ENCODE results near the gene PPFIA3. TPM values are rescaled to one million over a fixed set of nuclear protein-coding genes. Genes with fewer than 3 reads are reported as not detected.

The PPFIA3 gene
- total and polyA plus RNA-seq, 2 experiments from 2014 or later = 4.4 to 8.2 TPM

- peaks cover 7% of the 10 kb centered on the region for H4K20me1 ChIP-seq (ENCODE audit: insufficient read depth, poor library complexity, severe bottlenecking)
- H3K4me1 ChIP-seq (ENCODE audit: insufficient read depth) = peaks cover 4% of the 10 kb centered on the region
- H3K4me2 ChIP-seq = no peak overlapping the region
- no peaks in the 10 kb centered on the region for H3K36me3 ChIP-seq (replicated peaks; ENCODE audit: insufficient read depth, low read depth)
- TF ChIP-seq EZH2phosphoT487 (IDR thresholded peaks at IDR 0.05; ENCODE audit: low read depth, severe bottlenecking, unreplicated experiment) (no peak), EZH2 (IDR thresholded peaks at IDR 0.05; ENCODE audit: borderline replicate concordance) (no peak), CTCF (IDR thresholded peaks at IDR 0.05; ENCODE audit: poor library complexity) (no peak)
- H3K9me3 ChIP-seq (ENCODE audit: low read depth) = no peaks in the 10 kb centered on the region
- 87% methylated on average over 1 of the region's 1 CpG for WGBS (ENCODE audit: low lambda C conversion rate, missing lambda C conversion rate)
- DNase-seq (ENCODE audit: low spot score) = no peak
- no peaks in the 10 kb centered on the region for H3K9me2 ChIP-seq (replicated peaks; ENCODE audit: insufficient read depth)
- no peak overlapping the region for H3K27ac ChIP-seq
- no peak overlapping the region for H3K4me3 ChIP-seq
- H2AFZ ChIP-seq = no peak overlapping the region
- H3K27me3 ChIP-seq = no peaks in the 10 kb centered on the region
- H3K79me2 ChIP-seq = peaks cover 10% of the 10 kb centered on the region
Observed at GRCh38 chr19:49081273-49081672, 38.1 kb upstream of the PPFIA3 start.

GRCh38 chr19:49084206-49085019, 34.9 kb upstream of the PPFIA3 start:
- H3K4me3 ChIP-seq = peak overlapping the region; percentile 16
- no peak for TF ChIP-seq EZH2phosphoT487 (IDR thresholded peaks at IDR 0.05; ENCODE audit: low read depth, severe bottlenecking, unreplicated experiment)
- no peak for TF ChIP-seq EZH2 (IDR thresholded peaks at IDR 0.05; ENCODE audit: borderline replicate concordance)
- no peak for TF ChIP-seq CTCF (IDR thresholded peaks at IDR 0.05; ENCODE audit: poor library complexity)
- peak overlapping the region; percentile 81 for H3K4me2 ChIP-seq
- no peaks in the 10 kb centered on the region for H3K27me3 ChIP-seq
- peaks cover 38% of the 10 kb centered on the region for H4K20me1 ChIP-seq (ENCODE audit: insufficient read depth, poor library complexity, severe bottlenecking)
- peaks cover 18% of the 10 kb centered on the region for H3K4me1 ChIP-seq (ENCODE audit: insufficient read depth)
- 82% methylated on average over 26 of the region's 26 CpGs for WGBS (ENCODE audit: low lambda C conversion rate, missing lambda C conversion rate)
- H3K36me3 ChIP-seq (replicated peaks; ENCODE audit: insufficient read depth, low read depth) = no peaks in the 10 kb centered on the region
- peak overlapping the region; percentile 88 for H3K27ac ChIP-seq
- H3K9me3 ChIP-seq (ENCODE audit: low read depth) = no peaks in the 10 kb centered on the region
- H2AFZ ChIP-seq = peak overlapping the region; percentile 91
- no peaks in the 10 kb centered on the region for H3K9me2 ChIP-seq (replicated peaks; ENCODE audit: insufficient read depth)
- no peak for DNase-seq (ENCODE audit: low spot score)
- H3K79me2 ChIP-seq = peaks cover 41% of the 10 kb centered on the region

GRCh38 chr19:49085020-49085867, 34.1 kb upstream of the PPFIA3 start, which contains the start of gene SNRNP70:
Gene SNRNP70 (plus strand): TSS chr19:49085451. CDS start chr19:49086415, 964 bp downstream.
- H2AFZ ChIP-seq = peak within 1 kb of the TSS; percentile 91
- TF ChIP-seq EZH2 (IDR thresholded peaks at IDR 0.05; ENCODE audit: borderline replicate concordance) (no peak), EZH2phosphoT487 (IDR thresholded peaks at IDR 0.05; ENCODE audit: low read depth, severe bottlenecking, unreplicated experiment) (no peak), CTCF (IDR thresholded peaks at IDR 0.05; ENCODE audit: poor library complexity) (no peak)
- no peaks in the 10 kb centered on the region for H3K27me3 ChIP-seq
- peak within 1 kb of the TSS; percentile 86 for H3K4me3 ChIP-seq
- H3K9me3 ChIP-seq (ENCODE audit: low read depth) = no peaks in the 10 kb centered on the region
- peaks cover 48% of the 10 kb centered on the region for H3K79me2 ChIP-seq
- H4K20me1 ChIP-seq (ENCODE audit: insufficient read depth, poor library complexity, severe bottlenecking) = peaks cover 45% of the 10 kb centered on the region
- H3K9me2 ChIP-seq (replicated peaks; ENCODE audit: insufficient read depth) = no peaks in the 10 kb centered on the region
- peaks cover 18% of the 10 kb centered on the region for H3K4me1 ChIP-seq (ENCODE audit: insufficient read depth)
- WGBS (ENCODE audit: low lambda C conversion rate, missing lambda C conversion rate) = under 1% methylated on average over 67 of the region's 89 CpGs
- peak within 1 kb of the TSS; percentile 92 for H3K4me2 ChIP-seq
- peak; percentile 100 for DNase-seq (ENCODE audit: low spot score)
- no peaks in the 10 kb centered on the region for H3K36me3 ChIP-seq (replicated peaks; ENCODE audit: insufficient read depth, low read depth)
- H3K27ac ChIP-seq = peak within 1 kb of the TSS; percentile 95
